BLaER1 (cell line): ENCODE data around the gene NGFR.

ENCODE experiments used
- H3K27ac ChIP-seq: shearing (Covaris generic); formaldehyde crosslinking; 2 replicates; pipeline ENCODE4 v1.8.1; 2022
- H3K27me3 ChIP-seq: shearing (Covaris generic); formaldehyde crosslinking; 2 replicates; pipeline ENCODE4 v1.8.1; 2022
- H3K36me3 ChIP-seq: shearing (Covaris generic); formaldehyde crosslinking; 2 replicates; pipeline ENCODE4 v1.8.1; 2022
- H3K4me1 ChIP-seq: shearing (Covaris generic); formaldehyde crosslinking; 2 replicates; pipeline ENCODE4 v1.8.1; 2022
- H3K4me2 ChIP-seq: shearing (Covaris generic); formaldehyde crosslinking; 2 replicates; pipeline ENCODE4 v1.8.1; 2022
- H3K4me3 ChIP-seq: shearing (Covaris generic); formaldehyde crosslinking; 2 replicates; pipeline ENCODE4 v1.8.1; 2022
- H3K9ac ChIP-seq: shearing (Covaris generic); formaldehyde crosslinking; 2 replicates; pipeline ENCODE4 v1.8.1; 2022
- H3K9me3 ChIP-seq: shearing (Covaris generic); formaldehyde crosslinking; 2 replicates; pipeline ENCODE4 v1.8.1; 2022
- H4K20me1 ChIP-seq: shearing (Covaris generic); formaldehyde crosslinking; 2 replicates; pipeline ENCODE4 v1.8.1; 2022
- Cebpa-rat ChIP-seq: shearing (Covaris generic); IDR thresholded peaks from 2 replicates; pipeline ENCODE4 v1.8.1; 2022

NGFR gene

DNA sequence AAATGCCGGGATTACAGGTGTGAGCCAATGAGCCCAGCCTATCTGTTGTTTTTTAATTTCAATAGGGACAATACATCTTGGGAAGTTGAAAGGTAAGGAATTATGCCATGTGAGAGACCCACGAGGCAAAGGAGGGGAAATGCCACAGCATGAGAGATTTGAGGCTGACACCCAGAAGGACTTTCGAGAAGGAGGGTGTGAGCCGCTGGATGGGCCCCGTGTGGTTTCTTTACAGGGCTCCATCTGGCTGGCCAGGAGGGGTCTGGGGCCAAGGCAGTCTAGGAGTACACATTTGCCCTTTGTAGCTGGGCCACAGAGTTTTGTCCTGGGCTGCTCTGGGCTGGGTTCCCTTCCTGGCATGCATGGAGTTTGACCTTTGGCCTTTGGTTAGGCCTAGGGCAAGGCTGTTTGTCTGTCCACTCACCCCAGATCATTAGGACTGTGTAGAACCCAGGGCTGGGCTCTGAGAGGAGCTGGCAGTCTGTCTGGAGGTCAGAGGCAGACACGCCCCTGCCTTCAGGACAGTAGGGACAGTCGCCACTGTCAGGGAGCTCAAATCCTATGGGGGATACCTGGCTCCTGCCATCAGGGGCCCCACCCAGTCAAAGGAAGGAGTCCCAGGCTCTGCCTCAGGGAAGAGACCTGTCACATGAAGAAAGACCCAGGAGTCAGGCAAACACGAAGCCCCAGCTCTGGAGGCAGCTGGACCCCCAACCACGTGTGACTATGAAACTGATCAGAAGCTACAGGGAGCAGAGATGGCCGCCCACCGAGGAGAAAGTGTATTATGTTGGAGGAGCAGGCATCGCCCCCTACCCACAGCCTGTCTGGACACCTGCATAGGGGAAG, 56.4 kb downstream of the NGFR start:
- peaks cover 78% of the 10 kb centered on the region for H3K4me1 ChIP-seq
- no peak overlapping the region for H3K27ac ChIP-seq
- no peaks in the 10 kb centered on the region for H3K27me3 ChIP-seq
- H3K4me3 ChIP-seq, result no peak overlapping the region
- no peaks in the 10 kb centered on the region for H4K20me1 ChIP-seq
- no peak for TF ChIP-seq Cebpa-rat
- no peak overlapping the region; the same call in 1 of the 2 replicates for H3K4me2 ChIP-seq
- H3K36me3 ChIP-seq, result no peaks in the 10 kb centered on the region
- H3K9ac ChIP-seq, result no peak overlapping the region
- H3K9me3 ChIP-seq, result no peaks in the 10 kb centered on the region

DNA sequence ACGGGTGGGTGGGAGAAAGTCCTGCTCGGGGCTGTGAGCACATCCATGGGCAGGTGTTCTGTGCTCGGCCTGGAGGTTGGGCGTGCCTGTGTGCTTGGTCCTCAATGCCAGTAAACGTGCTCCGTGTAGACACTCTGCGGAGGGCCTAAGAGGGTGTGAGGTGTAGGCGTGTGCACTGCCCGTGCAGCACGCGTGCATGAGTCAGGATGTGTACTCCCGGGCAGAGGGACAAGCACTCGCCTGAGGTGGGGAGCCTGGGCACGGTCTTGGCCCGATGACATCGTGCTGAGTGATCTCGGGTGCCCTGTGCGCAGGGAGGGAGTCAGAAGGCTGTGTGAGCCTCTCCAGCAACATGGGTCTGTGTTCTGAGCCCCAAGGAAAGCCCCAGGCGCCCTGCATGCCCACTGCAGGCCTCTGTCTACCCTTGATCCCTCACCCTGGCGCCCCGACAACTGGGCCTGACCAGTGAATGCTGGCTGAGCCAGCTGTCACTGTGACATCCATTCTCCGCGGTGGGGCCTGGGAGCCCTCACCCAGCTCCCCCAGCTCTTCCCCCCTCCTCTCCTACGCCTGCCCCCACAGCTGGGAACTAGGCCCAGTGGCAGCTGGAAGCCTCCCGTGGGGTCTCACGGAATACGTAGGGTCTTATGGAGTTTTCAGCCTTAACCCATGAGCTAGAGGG, 57.1 kb downstream of the NGFR start:
- H3K36me3 ChIP-seq, result no peaks in the 10 kb centered on the region
- no peaks in the 10 kb centered on the region for H3K9me3 ChIP-seq
- no peak for TF ChIP-seq Cebpa-rat
- no peak overlapping the region for H3K4me2 ChIP-seq
- peaks cover 84% of the 10 kb centered on the region for H3K4me1 ChIP-seq
- no peak overlapping the region for H3K27ac ChIP-seq
- no peaks in the 10 kb centered on the region for H4K20me1 ChIP-seq
- no peaks in the 10 kb centered on the region for H3K27me3 ChIP-seq
- no peak overlapping the region for H3K4me3 ChIP-seq
- no peak overlapping the region for H3K9ac ChIP-seq

DNA sequence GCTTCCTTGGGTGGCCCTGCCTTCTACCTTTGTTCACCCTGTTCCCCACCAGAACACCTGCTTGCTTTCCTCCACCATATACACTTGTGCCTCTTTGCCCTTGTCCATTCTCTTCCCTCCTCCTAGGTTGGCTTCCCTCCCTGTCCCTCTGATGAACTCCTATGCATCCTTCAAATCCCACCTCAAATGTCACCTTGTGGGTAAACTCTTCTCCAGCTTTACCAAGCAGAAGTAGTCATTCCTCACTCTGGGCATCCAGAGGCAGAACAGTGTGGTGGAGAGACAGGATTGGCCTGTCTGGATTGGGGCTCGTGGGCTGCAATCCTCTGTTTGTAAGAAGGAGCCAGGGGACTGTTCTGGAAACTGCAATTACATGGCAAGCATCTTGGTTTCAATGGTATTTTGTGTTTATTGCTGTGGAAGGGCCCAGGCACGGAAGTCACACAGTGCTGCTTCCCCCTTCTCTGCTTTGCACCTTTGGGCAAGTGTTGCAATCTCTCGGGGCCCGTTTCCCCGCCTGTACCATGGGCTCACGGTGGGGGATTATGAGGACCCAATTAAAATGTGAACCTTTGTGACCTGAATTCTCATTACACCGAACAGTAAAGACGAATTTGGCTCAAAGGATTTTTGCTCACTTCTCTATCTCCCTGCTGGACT, 58.7 kb downstream of the NGFR start:
- TF ChIP-seq Cebpa-rat, result 0 out of 2 replicates have a peak, but pooled peaks have one; percentile 11
- Histone ChIP-seq H3K27me3 (no peaks in the 10 kb centered on the region), H3K4me3 (no peak overlapping the region), H3K4me1 (peaks cover 72% of the 10 kb centered on the region), H4K20me1 (no peaks in the 10 kb centered on the region), H3K36me3 (no peaks in the 10 kb centered on the region), H3K9me3 (no peaks in the 10 kb centered on the region), H3K4me2 (peak overlapping the region; percentile 29; the same call in 1 of the 2 replicates), H3K27ac (no peak overlapping the region), H3K9ac (no peak overlapping the region)

DNA sequence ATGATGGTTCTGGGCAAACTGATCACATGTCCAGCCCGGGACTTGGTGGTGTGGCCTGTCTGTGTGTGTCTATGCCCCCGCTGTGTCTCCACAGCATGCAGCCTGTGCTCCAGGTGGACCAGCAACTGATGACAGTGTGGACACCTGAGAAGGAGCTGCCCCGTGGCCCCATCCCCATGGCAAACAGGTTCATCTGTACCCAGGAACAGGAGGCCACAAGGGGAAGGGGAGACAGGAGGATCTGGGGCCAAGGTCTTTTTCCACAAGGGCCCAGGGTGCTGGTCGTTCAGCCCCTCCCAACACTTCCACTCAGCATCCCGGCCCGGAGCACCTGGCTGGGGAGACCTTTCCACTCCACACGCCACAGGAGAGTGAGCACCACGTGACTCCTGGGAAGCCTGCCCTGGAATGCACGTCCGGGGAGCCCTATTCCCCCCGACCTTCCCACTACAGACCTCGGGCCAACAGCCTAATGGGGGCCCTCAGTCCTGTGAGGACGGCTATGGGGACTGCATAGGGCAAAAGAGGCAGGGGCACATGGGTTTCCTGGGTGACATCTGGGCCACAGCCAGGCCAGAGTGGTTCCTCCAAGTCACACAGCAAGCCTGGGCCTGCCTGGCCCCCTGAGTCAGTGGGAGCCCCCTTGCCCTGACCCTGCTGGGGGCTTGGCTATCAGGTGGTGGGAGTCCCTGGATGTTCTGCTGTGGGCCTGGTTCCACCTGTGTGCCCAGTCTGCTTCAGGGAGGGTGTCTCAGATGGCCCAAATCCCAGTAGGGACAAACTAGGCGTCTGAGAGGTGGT, 59.8 kb downstream of the NGFR start:
- H4K20me1 ChIP-seq, result no peaks in the 10 kb centered on the region
- no peak overlapping the region for H3K4me3 ChIP-seq
- H3K4me1 ChIP-seq, result peaks cover 61% of the 10 kb centered on the region
- H3K27ac ChIP-seq, result peak overlapping the region; percentile 58; the same call in 1 of the 2 replicates
- H3K27me3 ChIP-seq, result no peaks in the 10 kb centered on the region
- TF ChIP-seq Cebpa-rat, result no peak
- no peaks in the 10 kb centered on the region for H3K36me3 ChIP-seq
- peak overlapping the region; percentile 70 for H3K4me2 ChIP-seq
- no peaks in the 10 kb centered on the region for H3K9me3 ChIP-seq
- peak overlapping the region; percentile 45; the same call in 1 of the 2 replicates for H3K9ac ChIP-seq

DNA sequence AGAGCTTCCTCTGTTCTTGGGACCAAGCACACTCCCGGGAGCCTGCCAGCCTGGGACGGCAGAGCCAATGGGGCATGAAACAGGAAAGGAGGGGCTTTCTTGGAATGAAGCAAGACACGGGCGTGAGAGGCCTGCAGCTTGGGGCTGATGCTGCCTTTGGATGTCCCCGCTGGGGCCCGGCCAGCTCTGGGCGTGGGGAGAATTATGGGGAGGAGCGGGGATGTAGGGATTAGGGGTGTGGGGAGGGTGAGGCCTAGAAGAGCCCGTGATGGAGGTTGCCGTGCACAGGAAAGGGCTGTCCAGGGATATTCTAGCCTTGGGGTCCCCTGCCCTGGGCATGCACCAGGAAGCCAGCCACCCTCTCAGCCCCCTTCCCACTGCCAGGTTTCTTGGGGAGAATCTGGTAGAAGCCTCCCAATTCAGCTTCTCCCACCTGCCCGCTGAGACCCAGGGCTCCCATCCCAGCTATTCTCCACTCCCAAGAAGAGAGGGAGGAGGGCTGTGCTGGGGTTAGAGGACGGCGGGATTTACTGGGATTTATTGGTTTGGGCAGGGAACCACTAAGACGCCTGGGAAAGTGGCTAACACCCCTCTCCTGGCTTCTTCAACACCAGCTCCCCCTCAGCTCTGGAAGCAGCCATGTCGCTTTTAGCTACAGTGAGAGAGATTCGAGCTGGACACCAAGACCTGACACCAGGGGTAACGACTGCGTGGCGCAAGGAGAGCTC, 60.6 kb downstream of the NGFR start:
- peak overlapping the region; percentile 70 for H3K4me2 ChIP-seq
- no peaks in the 10 kb centered on the region for H3K27me3 ChIP-seq
- no peaks in the 10 kb centered on the region for H3K36me3 ChIP-seq
- H3K4me1 ChIP-seq, result peaks cover 54% of the 10 kb centered on the region
- TF ChIP-seq Cebpa-rat, result no peak
- peak overlapping the region; percentile 58; the same call in 1 of the 2 replicates for H3K27ac ChIP-seq
- H3K9ac ChIP-seq, result peak overlapping the region; percentile 45; the same call in 1 of the 2 replicates
- no peaks in the 10 kb centered on the region for H3K9me3 ChIP-seq
- no peaks in the 10 kb centered on the region for H4K20me1 ChIP-seq
- no peak overlapping the region for H3K4me3 ChIP-seq

DNA sequence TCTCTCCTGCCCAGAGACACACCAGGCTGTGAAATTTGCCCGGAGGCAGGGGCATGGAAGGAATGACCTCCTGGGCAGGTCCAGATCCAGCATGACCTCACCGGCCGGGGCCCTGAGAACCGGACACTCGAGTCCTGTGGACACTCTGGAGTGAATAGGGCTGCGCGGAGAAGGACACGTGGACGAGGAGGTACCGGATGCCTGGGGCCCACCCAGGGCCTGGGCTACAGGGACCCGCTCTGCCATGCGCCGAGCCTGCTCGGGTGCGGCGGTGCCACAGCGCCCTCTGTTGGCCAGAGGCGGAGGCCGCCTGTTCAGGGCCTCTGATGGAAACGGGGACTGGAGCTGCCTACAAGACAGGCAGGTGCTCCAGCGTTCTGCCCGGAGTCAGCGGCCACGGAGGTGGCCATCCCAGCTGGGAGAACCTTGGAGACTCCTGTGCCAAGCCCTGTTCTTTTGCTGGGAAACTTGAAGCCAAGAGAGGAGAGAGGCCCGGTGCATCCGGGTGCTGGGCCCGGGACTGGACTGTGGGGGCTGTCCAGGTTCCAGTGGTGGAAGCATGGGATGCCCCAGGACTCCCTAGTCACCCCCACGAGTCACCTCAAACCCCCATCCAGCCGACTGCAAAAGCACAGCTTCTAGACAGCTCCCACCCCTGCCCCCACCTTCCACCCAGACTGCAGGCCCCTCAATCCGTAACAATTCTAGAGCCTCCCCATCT, 61.3 kb downstream of the NGFR start:
- Histone ChIP-seq H4K20me1 (no peaks in the 10 kb centered on the region), H3K9me3 (peaks cover 6% of the 10 kb centered on the region), H3K4me2 (peak overlapping the region; percentile 70), H3K27me3 (no peaks in the 10 kb centered on the region), H3K4me1 (peaks cover 48% of the 10 kb centered on the region), H3K9ac (no peak overlapping the region; the same call in 1 of the 2 replicates), H3K4me3 (no peak overlapping the region), H3K27ac (peak overlapping the region; percentile 58; the same call in 1 of the 2 replicates), H3K36me3 (no peaks in the 10 kb centered on the region)
- TF ChIP-seq Cebpa-rat, result no peak

DNA sequence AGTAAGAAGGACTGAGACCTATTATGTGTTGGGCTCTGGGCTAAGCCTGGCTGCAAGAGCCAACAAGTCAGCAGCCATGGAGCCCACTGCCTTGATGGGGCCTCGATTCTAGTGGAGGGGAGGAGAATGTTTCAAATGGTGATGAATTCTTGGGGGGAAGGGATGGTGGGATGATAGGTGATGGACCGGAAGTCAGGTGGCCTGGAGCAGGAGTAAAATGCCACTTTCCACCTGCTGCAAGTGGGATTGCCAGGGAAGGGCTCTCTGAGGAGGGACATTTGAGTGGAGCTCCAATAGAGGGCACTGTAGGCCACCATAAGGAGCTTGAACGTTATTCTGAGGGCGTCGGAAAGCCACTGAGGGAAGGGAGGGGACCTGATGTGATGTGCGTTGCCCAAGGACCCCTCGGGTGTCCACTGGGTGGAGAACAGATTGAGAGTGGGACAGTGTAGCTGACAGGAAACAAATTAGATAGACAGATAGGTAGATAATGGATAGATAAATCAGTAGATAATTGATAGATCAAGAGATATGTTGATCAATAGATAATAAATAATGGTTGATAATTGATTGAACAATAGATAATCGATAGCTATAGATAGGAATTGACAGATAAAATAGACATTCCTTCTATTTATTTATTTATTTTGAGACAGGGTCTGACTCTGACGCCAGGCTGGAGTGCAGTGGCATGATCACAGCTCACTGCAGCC, 62.4 kb downstream of the NGFR start:
- Histone ChIP-seq H3K4me2 (no peak overlapping the region), H3K9me3 (peaks cover 17% of the 10 kb centered on the region), H3K36me3 (no peaks in the 10 kb centered on the region), H3K4me1 (peaks cover 48% of the 10 kb centered on the region), H3K4me3 (no peak overlapping the region), H3K9ac (no peak overlapping the region), H3K27ac (peak overlapping the region; percentile 40; the same call in 1 of the 2 replicates), H4K20me1 (no peaks in the 10 kb centered on the region), H3K27me3 (no peaks in the 10 kb centered on the region)
- TF ChIP-seq Cebpa-rat, result no peak
